Stimulated activated CD8-positive, alpha-beta memory T cell treated with anti-CD3 and anti-CD28 coated beads, Interleukin-4, amount 100 ng/mL, for 4 hours (primary cell): ENCODE data around the gene ASB6.
"Not testable (repeated sequence)": the region's sequence is repeated elsewhere in the genome, so short reads cannot be mapped to it uniquely, and the experiment has no call there.

Source experiments
- DNase-seq, 2 donors: peaks; one replicate each; pipeline ENCODE4 v3.0.0-alpha.2; 2020; ENCODE audit warnings: low read depth in 2 of 2, low spot score in 1 of 2

The ASB6 gene

GRCh38 chr9:129608561-129609481 is 33.1 kb downstream of the ASB6 start:
- no peak for DNase-seq

- DNase-seq, result no peak
Measured at GRCh38 chr9:129607027-129607387, 34.9 kb downstream of the ASB6 start.

- no peak for DNase-seq
Measured at GRCh38 chr9:129606161-129607026, 35.6 kb downstream of the ASB6 start.

DNA sequence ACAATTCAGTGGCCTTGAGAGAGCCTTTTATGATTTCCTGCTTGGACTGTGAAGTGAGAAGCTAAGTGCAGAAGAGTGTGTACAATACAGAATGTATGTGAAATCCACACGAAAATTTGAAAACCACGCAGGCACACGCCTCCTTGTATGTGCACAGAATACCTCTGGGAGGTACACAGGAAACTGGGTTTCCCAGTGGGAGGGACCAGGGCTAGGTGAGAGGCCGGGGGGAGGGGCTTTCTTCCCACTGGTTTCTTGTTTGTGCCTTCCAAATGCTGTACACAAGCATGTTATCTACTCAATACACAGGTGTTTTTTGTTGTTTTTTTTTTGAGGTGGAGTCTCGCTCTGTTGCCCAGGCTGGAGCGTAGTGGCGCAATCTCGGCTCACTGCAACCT is 37.2 kb downstream of the ASB6 start:
- no peak for DNase-seq

- no peak for DNase-seq
Measured at GRCh38 chr9:129604056-129604765, 37.7 kb downstream of the ASB6 start.

GRCh38 chr9:129602598-129603415 is 39.1 kb downstream of the ASB6 start:
- DNase-seq, result no peak

GRCh38 chr9:129601082-129601674 is 40.8 kb downstream of the ASB6 start:
- no peak for DNase-seq

- DNase-seq, result no peak
Measured at GRCh38 chr9:129598089-129598596, 43.8 kb downstream of the ASB6 start.

- DNase-seq, result no peak
Measured at GRCh38 chr9:129597355-129598088, 44.4 kb downstream of the ASB6 start.

GRCh38 chr9:129596541-129597331 is 45.2 kb downstream of the ASB6 start:
- no peak for DNase-seq

DNA sequence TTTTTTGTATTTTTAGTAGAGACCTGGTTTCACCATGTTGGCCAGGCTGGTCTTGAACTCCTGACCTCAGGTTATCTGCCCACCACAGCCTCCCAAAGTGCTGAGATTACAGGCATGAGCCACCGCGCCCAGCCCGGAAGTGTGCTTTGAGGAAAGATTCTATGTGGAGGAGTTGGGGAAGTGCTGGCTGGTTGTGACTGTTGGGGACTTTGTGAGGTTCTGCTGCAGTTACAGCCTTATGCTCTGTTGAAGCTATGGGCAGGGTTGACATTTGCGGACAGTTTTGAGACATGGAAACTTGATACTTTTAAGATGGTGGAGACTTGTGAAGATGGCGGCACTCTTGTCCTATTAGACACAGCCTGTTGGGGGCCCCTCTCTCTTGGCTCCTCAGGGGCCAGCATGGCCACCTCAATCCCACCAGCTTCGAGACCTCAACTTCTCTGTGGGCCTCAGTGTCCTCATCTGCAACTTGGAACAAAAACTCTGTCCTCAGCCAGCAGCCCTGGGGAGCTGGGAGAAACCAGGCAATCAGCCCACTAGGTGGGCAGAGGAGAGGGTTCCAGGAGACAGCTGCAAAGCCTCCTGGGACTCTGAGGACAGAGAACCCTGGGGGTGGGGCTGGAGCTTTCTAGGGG is 45.9 kb downstream of the ASB6 start:
- DNase-seq, result no peak

DNA sequence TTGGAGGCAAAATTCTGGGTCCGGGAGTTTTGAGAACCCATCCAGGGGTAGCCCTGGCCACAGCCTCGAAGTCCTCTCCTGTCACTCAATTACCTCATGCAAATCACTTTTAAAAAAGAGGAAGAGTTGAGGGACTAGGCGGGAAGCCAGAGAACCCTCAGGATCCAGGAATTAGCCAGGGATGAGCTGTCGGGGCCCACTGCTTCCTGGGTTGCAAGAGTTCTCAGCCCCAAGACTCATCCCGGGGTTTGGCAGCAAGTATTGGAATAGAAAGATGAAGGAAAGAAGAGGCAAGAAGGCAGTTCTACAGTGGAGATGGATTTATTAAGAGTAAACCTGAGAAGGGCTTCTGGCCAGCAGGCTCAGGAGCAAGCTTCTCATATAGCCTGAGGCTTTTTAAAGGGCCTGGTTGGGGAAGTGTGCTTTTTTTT is 46.6 kb downstream of the ASB6 start:
- no peak for DNase-seq

- no peak for DNase-seq
Measured at GRCh38 chr9:129594632-129595031, 47.3 kb downstream of the ASB6 start.

GRCh38 chr9:129592790-129593189 is 49.2 kb downstream of the ASB6 start:
- DNase-seq, result not testable (repeated sequence)

- DNase-seq, result no peak
Measured at GRCh38 chr9:129591916-129592315, 50.0 kb downstream of the ASB6 start.

DNA sequence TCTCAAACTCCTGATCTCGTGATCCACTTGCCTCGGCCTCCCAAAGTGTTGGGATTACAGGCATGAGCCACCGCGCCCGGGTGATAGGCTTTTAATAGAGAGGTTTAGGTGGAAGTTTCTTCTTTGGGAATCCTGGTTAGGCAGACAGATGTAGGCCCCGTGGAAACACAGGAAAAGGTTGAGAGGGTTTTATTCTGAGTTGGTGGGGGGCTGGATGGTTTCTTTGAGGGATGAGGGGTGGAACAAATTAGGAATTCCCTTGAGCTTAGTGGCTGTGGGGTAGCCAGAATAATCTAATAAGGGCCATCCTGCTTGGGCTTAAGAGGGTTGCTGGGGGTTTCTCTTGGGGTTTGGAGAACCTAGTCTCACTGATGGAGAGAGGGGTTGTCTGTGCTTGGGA is 51.5 kb downstream of the ASB6 start:
- DNase-seq, result no peak

GRCh38 chr9:129587487-129588262 is 54.3 kb downstream of the ASB6 start:
- no peak for DNase-seq
